ENCODE measurements around the gene ZFX. TPM values are rescaled to one million over a fixed set of nuclear protein-coding genes. Genes with fewer than 3 reads are reported as not detected.

ZFX gene
- total and polyA plus RNA-seq, 2 of the 8 experiments (the other 6 are each of a cell fraction or from before 2014, with no cell fraction given): 2.8 to 22.0 TPM

GRCh38 chrX:24262309-24262708 lies 112.8 kb downstream of the ZFX start (continued):
- no peak for TF ChIP-seq NANOG (IDR thresholded peaks at IDR 0.05; ENCODE audit: insufficient read depth, low read depth, low read length, poor library complexity, severe bottlenecking)
- TF ChIP-seq, protein P1, sequence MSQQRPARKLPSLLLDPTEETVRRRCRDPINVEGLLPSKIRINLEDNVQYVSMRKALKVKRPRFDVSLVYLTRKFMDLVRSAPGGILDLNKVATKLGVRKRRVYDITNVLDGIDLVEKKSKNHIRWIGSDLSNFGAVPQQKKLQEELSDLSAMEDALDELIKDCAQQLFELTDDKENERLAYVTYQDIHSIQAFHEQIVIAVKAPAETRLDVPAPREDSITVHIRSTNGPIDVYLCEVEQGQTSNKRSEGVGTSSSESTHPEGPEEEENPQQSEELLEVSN (IDR thresholded peaks at IDR 0.05): no peak

Measured in H1 (cell line).